Ramos (cell line): ENCODE results near the gene CNPPD1.

Experiments used
- in situ Hi-C: fragments of 300-500 bp; cut with MboI; formaldehyde crosslinking; loops from one replicate; pipeline ENCODE4 v1.14.3; 2022; ENCODE audit warnings: low sequenced_read_pairs; ENCODE audit not compliant: unreplicated experiment

The CNPPD1 gene

DNA sequence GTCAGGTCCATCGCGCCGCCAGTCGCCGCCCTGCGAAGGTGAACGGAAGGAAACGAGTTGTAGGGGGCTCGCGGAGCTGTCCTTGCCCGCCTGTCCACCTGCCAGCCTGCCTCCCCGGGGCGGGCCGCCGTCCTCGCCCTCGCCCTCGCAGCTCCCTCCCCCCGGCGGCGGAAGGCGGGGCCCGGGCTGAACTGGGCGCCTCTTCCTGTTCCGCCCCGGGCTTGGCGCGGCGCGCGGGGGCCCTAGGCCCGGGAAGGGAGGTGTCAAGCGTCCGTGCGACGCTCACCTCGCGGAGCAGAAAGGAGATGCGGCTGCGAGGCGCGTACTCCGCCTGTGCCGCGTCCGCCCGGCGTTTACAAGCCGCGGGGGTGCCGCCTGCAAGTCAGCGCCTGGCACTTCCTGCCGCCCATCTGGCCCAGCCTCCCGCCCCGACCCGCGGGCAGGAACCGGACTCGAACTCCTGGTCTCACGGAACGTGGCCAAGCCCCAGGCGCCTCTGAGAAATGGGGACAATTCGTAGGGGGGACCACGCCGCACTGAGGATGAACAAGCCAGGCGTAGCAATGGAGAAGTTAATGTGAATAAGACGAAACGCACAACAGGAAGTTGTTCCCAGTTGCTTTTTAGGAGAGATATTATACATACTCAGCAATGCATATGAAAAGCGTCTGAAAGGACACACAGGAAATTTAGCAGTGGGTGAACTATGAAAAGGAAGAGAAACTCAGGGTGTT is at the start of gene CNPPD1:
Gene CNPPD1, minus strand, starts transcription at position 108 of the 734 bp plus-strand sequence. Its CDS starts 97 bp downstream, at position 11.
- in situ Hi-C loops = no loop called here

DNA sequence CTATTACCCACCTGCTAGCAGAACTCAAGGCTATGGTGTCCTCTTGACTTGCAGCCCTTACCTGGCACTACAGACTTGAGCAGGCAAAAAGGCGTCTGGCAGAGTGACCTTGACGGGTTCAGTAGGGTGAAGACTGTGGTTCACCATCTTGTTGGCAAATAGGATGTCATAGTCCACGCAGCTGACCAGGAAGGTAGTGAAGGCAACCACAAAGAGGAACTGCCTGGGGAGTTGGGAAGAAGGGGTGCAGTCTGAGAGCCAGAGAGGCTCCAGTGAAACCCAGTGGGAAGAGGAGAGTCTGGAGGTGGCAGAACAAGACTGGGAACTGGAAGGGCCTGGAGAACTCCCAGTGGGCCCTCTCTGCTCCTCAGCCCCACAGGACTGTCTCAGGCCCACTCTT is 48.6 kb upstream of the CNPPD1 start:
- in situ Hi-C loops = no loop called here

DNA sequence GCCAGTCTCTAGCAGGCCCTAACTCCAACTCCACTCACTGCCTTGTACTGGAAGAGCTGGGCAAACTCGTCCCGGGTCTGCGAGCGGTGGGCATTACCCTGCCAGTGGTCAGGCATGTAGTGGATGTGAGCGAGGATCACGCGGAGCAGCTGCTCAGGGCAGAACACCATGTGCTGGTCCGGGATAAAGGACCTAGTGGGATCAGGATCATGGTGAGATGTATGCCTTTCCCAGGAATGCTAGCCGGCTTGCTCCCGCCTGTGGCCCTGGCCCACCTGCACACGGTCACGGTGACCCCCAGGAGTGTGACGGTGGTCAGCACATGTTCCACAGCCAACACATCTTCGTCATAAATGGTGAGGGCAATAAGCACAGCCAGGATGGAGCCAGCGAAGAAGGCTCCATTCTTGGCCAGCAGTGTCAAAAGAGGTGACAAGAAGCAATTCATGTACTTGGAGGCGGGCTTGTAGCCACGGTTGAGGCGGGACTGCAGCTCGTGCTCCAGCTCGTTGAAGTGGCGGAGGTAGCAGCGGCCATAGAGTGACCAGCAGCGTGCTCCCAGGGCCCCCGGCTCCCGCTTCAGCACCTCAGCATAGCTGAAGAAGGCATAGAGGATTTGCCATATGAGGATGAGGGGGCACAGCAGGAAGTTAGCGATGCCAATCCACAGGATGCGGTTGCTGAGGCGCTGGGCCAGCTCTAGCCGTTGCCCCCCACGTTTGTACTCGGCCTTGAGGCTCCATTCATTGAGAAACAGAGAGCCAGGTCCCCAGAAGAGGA is 47.3 kb upstream of the CNPPD1 start:
- in situ Hi-C loops = no loop called here

DNA sequence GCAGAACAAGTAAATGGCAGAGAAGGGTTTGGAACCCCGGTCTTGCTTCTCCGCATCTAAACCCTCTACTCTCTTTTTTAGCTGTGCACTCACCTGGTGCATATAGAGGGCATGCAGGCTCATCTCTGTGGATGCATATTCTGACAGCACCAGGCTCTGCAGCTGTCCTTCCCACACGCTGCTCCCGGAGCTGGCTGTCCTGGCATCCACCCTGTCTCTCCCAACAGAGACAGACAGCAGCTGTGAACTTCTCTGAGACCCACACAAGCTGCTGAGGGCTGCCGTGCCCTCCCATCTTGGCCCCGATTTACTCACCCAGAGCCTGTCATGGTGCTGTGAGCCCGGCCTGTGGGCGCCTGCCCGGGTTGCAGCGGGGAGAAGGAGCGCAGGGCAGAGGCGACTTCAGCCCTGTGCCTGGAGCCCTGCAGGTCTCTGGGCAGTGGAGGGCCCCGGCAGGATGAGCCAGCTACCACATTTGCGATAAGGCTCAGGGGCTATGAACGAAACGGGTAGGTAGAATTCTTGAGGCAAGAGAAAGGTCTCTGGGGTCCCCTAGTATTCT is 45.3 kb upstream of the CNPPD1 start:
- in situ Hi-C loops = no loop called here

DNA sequence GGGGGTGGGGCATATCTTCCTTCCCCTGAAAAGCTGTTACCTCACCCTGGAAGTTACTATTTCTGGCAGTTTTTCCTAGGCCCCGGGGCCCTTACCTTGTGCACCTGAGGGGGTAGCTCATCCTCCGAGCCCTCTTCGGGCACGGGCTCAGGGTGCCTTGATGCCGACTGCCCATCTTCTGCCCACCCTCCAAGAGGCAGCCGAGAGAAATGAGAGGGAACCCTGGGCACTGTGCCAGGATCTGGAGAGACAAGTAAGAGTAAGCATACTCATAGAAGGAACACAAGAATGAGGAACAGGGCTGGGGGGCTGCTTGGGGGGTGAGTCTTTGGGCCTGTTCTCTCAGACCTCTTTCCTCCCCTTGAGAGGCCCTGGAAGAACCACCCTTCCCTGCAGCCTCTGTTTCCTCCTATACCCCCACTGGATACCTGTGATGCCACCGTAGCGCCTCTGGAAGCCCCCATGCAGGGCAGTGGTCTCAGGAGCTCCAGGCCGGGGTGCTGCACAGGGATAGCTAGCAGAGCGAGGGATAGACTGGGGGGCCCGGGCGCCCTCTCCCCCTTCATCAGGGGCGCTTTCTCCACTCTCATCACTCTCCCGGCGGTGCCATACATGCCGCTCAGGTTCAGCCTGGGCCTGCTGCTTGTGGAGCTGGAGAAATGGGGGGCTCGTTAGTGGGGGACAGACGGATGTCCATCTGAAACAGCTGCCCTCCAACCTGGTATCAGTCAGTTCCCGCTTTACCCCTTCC is 44.1 kb upstream of the CNPPD1 start:
- in situ Hi-C loops = no loop called here

DNA sequence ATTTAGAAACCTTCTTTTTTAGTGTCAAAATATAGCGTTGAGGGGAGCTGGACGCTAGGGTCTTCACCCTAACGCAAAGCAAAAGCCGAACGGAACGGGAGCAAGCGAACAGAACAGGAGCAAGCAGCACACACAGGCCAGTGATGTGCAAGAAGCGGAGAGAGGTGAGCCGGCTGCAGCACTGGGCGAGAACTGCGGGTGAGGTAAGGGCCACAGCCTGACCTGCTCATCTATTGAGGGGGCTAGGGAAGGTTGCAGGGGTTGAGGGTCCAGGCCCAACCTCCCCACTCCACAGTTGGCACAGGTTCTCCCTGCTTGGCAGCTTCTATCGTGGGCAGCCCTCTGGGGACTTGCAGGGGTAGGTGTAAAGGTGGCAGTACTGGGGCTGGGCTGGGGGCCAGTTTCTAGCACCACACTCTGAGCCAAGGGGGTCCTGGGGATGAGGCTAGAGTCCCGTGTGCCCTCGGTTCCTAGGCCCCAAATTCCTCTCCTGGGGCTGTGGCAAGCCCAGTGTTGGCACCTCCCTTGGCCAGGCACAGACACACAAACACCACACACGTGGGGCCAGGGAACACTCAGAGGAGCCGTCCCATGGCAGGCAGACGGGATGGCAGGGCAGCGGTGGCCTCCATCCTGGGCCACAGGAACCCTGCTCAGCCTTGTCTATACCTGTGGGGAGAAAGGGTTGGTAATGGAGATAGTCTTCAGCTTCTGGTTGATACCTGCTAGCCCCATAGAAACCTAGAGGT is 43.2 kb upstream of the CNPPD1 start:
- in situ Hi-C loops = no loop called here

DNA sequence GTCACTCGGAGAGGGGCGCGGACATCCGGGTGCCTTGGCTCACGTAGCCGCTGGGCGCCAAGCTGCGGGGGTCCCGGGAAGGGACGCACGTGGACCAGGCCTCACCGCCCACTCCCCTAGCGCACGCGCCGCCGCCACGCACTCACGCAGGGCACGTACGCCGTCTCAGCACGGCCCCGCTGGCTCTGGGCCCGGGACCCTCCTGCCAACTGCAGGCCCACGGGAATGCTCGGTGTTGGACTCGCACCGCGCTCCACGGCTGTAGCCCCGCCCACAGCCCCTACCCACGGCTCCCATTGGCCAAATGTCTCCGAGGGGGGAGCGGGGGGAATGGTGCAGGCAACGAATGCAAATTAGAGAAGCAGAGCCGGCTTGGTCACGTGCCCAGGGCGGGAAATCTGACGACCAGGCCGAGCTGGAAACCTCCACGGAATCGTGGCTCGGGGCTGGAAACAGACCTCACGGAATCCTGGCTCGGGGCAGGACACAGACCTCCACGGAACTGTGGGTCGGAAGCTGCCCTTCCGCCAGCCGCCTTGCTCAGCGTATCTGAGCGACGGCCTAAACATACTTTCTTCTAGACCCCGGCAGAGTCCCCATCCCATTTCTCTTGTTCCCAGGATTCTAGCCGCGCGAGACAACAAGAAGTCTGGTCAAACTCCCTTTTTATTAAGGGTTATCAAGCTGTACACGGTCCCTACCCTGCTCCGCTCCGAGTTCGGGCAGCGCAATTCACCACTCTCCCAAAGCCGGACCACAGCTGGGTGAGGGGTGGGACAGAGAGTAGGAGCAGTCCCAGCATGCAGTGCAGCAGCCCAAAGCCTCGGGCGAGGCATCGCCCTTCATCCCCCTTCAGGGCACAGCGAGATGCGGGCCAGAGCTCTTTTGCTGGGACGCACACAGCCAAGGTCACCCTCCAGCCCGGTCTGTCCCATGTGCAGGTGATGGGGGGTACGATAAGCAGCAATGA is 42.3 kb upstream of the CNPPD1 start, which contains the start of gene ABCB6:
Gene ABCB6, minus strand, starts transcription at position 227 of the 970 bp plus-strand sequence. CDS start 285 bp downstream, outside the sequence.
- in situ Hi-C loops = no loop called here

DNA sequence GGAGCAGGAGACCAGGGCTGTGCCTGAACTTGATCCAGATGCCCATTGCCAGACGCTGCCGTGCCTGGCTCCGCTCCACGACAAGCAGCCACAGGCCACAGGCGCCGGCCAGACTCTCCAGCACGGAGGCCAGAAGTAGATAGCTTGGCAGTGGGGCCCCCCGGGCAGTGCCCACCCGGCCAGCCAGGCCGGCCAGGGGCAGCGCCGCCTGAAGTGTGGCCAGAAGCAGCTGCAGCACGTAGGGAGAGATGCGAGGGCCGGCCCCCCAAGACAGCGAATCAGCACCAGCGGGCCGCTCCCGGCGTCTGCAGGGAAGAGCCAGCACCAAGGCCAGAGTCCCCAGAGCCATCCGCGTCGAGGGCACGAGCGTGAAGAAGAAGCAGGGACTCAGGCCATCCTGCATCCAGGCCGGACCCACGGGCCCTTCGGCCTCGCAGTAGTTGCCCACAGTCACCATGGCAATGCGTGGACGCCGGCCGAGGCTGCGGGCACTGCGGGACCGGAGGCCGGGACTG is 41.5 kb upstream of the CNPPD1 start:
- in situ Hi-C loops = no loop called here

DNA sequence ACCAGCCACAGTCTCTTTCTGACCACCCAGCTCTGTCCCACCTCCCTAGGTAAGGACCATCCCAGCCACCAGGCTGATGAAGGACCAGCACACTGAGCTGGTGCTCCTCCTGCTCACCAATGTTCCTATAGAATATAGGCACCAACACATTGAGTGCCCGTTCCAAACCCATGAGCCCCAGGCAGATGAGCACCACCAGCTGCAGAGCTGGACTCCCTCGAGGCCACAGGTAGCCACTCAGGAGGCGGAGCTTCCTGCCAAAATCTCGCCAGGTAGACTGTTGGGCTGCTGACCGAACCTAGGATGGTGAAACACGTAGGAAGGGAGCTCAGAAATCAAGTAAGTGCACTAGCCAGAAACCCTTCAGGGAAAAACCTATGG is 39.8 kb upstream of the CNPPD1 start:
- in situ Hi-C loops = no loop called here

DNA sequence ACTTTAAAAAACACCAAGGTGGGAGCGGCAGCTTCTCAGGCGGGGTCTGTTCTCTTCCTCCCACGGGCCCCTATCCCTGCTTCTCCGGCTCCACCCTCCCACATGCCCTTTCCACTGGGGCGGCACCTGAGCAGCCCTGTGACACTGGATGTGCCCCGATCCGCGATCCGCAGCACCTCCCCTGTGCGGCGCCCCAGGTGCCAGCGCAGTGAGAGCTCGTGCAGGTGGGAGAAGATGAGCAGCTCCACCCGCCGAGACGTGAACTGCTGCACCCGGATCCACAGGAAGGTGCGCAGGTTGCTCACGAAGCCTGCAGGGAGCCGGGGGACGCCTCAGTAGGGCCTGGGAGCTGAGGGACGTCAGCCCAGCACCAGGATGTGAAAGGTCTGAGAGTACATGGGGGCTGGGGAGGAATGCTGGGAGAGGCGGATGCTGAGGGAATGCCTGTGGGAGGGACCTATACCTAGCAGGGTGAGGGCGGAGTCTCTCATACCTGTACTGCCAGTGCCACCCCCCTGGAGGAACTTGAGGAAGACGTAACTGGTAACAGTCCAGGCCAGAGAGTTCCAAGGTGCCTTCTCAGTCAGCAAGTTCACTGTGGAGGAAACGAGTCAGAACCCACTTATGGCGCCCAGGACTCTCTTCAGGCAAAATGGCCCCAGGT is 39.3 kb upstream of the CNPPD1 start:
- in situ Hi-C loops = no loop called here

DNA sequence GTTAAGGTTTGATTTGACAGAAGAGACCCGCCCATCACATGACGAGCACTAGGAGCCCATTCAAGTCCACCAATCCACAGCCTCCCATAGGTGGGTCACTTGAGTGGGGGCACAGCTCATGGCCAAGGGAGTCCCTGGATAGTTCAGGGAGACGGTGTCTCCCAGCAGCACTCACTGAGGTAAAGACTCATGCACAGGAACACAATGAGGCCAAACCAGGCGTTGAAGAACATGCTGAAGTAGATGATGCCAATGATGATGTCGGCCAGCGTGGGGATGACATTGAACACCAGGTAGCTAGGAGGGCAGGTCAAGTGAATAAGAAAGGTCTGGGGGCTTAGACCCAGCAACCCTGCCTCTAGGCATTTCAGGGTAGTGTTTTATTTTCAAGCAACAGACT is 38.1 kb upstream of the CNPPD1 start:
- in situ Hi-C loops = no loop called here

DNA sequence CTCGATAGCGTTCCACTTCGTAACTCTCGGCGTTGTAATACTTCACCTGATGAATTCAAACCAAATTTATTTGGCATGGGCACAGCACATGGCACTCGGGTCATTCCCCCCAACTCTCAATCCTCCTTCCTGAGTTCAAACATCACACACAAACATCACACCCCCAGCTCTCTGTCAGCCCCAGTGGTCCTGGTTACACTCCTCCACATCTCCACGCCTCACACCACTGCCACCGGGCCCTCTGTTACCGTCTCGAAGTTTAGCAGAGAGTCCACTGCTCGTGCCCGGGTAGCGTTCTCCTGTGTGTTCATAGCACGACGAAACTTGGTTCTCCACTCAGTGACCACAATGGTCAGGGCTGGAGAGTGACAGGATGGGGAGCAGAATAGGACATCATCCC is 37.4 kb upstream of the CNPPD1 start:
- in situ Hi-C loops = no loop called here

DNA sequence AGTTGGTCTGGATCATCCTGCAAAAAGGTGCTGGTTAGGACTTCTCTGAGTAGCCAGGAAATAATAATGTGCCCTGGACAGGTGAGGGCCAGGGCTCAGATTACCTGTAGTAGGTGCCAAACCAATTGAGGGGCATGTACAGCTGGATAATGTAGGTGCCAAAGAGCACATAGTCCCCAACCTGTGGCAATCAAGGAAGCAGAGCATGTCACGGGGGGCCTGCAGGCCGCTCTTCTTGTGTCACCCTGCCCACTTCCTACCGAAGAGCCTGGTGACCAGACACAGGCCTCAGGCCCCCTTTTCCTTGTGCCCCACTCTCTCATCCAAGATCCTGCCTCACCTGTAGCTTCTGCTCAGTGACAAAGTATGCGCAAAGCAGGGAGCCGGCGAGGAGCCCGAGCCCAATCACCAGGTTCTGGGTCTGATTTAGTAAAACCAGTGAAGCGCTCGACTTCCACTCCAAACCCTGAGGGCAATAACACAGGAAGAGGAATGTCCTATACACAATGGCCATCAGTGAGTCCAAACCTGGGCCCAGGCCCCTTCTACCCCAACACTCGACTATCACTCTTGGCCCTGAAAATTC is 36.9 kb upstream of the CNPPD1 start:
- in situ Hi-C loops = no loop called here

DNA sequence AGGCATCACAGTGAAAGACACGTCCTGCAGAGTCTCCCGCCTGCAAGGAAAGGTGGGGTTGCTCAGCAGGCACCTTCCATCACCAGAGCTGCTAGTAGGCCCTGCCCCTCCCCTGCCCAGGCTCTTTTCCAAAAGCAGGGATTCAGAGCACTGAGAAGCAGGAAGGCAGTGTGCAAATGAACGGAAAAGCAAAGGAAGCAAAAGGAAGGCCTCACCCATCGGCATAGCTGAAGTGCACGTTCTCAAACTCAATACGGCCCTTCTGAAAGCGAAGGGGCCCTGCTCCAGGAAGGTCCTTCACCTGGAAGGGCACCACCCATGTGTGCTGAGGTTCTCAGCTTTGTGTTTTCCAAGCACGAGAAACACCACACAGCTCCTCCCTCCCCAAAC is 36.3 kb upstream of the CNPPD1 start:
- in situ Hi-C loops = no loop called here

DNA sequence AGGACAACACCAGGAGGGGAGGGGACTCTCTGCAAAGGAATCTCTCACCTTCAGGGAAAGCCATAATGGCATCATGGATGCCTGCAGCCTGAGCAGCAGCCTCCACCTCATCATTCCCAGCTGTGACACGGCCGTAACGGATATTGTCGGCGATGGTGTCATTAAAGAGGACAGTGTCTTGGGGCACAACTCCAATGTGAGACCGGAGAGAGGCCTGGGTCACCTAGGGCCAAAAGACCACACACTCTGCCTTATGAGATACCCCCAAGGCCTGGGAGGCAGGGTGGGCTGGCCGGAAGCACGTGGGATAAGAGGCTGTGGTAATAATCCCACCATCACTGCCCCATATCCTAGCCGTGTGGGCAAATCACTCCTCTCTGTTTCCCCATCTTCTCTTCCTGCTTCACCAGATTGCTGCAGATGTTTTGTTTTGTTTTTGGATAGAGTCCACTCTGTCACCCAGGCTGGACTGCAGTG is 34.2 kb upstream of the CNPPD1 start:
- in situ Hi-C loops = no loop called here

DNA sequence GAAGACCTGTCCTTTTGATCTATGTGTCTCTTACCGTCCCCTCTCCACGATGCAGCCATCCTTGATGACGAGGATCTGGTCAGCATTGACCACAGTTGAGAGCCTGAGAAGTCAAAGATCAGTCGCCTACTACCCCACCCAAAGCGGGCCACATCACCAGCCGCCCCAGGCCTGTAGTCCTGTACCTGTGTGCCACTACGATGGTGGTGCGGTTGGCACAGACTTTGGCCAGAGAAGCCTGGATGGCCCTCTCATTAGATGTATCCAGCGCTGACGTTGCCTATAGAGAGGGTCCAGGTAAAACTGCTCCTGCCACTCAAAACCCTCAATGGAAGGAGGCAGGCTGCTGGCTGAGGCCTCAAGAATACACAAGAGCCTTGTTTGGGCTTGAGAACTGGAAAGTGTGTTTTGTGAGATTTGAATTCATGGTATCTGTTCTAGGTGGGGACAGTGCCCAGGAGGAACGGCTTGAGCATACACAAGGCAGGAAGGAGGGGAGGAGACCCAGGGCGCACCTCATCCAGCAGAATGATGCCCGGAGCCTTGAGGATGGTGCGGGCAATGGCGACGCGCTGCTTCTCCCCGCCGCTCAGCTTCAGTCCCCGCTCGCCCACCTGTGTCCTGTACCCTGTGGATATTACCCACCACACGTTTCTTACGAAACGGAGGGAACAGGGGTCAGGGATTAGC is 33.6 kb upstream of the CNPPD1 start:
- in situ Hi-C loops = no loop called here
